ENCODE measurements around the gene ADAMTS9.

The ADAMTS9 gene, protein sequence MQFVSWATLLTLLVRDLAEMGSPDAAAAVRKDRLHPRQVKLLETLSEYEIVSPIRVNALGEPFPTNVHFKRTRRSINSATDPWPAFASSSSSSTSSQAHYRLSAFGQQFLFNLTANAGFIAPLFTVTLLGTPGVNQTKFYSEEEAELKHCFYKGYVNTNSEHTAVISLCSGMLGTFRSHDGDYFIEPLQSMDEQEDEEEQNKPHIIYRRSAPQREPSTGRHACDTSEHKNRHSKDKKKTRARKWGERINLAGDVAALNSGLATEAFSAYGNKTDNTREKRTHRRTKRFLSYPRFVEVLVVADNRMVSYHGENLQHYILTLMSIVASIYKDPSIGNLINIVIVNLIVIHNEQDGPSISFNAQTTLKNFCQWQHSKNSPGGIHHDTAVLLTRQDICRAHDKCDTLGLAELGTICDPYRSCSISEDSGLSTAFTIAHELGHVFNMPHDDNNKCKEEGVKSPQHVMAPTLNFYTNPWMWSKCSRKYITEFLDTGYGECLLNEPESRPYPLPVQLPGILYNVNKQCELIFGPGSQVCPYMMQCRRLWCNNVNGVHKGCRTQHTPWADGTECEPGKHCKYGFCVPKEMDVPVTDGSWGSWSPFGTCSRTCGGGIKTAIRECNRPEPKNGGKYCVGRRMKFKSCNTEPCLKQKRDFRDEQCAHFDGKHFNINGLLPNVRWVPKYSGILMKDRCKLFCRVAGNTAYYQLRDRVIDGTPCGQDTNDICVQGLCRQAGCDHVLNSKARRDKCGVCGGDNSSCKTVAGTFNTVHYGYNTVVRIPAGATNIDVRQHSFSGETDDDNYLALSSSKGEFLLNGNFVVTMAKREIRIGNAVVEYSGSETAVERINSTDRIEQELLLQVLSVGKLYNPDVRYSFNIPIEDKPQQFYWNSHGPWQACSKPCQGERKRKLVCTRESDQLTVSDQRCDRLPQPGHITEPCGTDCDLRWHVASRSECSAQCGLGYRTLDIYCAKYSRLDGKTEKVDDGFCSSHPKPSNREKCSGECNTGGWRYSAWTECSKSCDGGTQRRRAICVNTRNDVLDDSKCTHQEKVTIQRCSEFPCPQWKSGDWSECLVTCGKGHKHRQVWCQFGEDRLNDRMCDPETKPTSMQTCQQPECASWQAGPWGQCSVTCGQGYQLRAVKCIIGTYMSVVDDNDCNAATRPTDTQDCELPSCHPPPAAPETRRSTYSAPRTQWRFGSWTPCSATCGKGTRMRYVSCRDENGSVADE (N-terminal part only)

DNA sequence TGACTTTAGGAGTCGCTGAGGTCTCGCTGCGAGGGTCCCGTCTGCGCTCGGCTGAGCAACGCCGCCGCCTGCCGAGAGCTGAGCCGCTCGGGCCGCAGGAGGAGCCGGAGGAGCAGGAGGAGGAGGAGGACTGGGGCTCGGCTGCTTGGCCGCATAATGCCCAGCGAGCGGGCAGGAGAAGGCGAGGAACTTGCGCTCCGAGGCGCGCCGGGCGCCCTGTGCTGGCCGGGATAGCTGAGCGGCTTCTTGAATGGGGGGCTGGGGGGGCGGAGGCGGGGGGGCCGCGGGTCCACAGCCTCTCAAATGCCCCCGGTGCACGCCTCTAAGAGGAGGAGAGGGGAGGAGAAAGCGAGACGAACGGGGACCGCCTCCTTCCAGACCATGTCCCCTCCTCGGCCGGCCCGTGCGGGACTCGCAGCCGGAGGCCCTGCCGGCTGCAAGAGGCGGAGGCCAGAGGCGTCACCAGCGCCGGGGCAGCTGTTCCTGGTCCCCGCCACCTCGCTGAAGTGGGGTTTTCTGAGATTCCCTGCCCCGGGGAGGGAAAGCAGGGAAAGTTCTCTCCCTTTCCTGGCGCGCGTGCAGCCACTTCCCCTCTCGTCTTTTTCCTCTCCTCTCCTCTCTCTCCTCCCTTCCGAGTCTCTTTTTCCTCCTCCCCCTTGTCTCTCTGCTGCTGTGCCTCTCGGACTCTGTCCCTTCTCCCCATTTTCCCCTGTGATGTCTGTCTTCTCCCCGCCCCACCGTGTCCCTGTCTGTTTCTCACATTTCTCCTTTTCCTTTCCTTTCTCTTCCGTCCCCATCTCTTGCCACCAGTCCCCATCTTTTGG is at the start of gene ADAMTS9:
ADAMTS9 (minus strand) TSS at position 220 of the 824 bp plus-strand sequence. CDS start 343 bp downstream, outside the sequence.
- peak; percentile 56 for DNase-seq (ENCODE audit: low read depth)

DNA sequence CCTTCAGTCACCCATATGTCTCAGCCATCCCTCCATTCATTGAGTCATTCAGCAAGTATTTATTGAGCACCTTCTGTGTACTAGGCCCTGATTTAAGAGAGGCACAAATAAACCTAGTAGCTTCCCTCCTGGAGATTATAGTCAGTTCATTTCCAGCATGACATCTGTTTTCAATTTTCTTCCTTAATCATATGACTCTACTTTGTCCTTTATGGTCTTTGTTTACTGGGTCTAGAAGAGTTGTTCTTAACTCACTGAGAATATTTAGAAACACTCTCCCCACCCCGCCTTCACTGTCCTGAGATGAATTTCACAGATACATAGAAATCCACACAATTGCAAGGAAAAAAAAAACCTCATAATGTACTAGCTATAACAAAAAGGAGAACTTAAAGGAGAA is 44.8 kb upstream of the ADAMTS9 start:
- DNase-seq (ENCODE audit: low read depth) = no peak

DNA sequence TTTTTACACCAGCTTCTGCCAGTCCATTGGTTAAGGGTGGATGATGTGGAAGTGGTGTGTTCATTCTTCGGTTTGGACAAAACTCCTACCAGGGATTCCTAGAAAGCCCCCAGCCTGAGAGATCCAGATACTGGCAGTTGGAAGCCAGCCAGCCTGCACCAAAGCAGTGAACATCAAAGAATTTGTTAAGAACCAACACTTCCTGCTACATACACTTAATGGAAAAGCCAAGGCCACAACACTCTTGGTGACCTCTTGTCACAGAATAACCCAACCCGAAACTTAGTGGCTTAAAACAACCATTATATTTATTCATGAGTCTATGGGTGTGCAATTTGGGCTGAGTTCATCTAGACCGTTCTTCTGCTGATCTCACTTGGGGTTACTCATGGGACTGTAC is 42.9 kb upstream of the ADAMTS9 start:
- DNase-seq (ENCODE audit: low read depth) = no peak

DNA sequence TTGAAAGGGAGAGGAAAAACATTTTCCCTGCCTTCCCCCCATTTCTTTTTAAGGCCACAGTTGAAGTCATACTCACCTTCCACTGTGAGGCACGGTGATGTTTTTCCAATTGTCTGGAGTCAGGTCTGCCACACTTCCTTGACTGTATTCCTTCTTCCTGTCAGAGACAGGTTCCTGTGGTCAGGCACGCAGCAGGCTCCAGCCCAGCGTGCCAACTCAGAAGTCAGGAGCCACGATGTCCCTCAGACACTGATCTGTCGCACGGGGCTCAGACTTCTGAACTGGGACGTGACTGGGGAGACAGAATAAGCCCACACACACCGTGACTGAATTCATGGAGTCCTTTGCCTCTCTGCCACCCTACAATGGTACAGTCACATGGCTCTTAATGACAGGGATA is 41.2 kb upstream of the ADAMTS9 start:
- DNase-seq (ENCODE audit: low read depth) = no peak

DNA sequence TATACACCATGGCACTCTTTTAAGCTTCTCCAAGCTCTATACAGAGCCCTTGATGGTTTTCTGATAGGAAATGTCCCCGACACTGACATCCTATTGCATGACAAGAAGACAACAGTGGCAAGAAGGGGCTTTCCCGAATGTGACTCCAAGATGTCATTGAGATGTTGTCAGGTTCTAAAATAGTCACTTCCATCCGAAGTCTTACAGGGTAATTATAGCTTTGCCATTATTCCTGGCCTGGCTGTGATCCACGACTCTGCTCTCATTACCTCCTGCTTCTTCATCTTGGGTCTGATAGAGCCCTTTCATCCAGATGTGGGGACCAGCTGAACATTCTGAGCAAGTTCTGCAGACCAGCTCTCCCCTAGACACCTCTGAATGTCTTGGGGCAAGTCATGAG is 40.6 kb upstream of the ADAMTS9 start:
- no peak for DNase-seq (ENCODE audit: low read depth)

DNA sequence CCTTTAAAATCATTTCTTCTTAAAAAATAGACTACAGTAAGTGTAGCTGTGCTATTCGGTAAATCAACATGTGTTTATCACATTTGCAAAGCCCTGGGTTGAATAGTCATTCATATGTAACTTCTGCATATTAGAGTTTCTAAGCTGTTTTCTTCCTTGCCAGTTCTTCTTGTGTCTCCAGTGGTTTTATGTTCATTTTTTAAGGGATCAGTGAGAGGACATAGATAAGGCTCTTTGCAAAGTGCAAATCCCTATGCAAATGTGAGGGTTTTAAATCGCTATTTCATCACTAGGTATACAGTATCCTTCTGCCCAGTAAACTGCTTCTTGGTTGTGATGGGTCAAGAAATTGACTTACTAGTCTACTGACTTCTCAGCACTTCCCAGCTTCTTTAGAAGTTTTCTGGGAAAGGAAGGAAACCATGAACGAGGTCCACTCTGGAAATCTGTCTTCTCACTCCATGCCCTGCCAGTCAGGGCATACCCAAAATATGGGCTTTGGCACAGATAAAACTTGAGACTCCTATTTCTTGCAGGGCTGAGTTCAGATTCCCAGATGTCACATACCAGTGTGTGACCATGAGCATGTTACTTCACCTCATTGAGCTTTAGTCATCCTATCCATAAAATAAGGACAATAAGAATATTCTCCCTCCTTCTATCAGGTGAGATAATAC is 38.8 kb upstream of the ADAMTS9 start:
- DNase-seq (ENCODE audit: low read depth) = no peak

DNA sequence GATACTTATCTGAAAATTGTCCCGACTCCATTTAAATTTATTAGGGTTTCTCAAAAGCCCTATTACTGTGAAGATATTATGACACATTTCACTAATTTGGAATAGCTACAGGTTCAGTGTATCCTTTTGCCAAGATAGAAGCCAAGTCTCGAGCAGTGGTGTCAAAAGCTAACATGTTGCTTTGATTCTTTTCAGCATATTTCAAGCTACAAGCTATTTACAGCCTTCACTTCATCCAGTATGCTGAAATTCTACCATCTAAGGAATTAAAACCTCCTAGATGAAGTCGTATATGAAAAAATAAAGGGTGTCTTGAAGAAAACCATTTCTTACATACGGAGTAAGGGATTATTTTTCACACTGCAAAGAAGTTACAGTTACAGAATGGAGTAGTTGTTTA is 31.2 kb upstream of the ADAMTS9 start:
- DNase-seq (ENCODE audit: low read depth) = no peak

DNA sequence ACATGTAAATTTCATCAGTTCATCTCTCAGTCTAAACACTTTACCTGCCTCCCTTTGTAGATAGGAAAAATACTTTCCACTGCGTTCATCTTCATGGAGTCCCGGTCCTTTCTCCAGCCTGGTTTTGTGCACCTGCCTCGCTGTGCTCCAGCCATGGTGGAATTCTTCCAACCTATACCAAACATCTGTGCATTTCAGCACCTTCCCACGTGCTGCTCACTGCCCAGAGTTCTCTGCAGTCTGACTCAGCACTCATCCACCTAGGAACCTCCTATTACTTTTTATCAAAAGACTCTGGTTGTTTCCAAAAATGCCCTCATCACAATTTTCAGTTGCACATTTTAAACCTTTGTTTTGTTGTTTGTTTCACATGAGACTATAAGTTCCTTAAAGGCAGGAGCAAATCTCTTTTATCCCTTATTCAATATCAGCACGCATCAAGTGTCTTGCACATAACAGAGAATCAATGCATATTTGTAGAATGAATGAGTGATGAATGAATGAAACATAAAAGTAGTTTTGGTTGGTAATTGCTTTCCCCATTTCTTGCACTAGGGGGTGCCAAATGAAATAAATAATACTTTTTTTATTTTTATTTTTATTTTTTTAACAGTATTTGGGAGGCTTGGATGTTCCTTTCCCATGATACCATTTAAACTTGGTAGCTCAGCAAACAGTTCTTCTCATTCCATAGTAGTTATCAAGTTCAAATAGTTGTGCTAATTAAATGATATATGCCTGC is 30.2 kb upstream of the ADAMTS9 start:
- no peak for DNase-seq (ENCODE audit: low read depth)

DNA sequence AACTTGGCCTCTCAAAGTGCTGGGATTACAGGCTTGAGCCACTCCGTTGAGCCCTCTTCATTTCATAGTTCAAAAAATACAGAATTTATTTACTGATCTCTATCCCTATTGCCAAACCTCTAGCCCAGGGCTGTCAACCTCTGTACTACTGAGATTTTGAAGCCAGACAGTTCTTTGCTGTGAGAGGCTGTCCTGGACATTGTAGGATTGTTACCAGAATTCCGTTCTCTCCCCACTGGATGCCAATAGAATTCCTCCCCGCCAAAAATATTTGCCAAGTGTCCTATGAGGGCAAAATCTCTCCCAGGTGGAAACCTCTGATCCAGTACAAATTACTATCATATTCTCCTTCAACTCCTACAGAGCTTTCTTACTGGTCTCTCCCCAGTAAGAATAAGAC is 29.6 kb upstream of the ADAMTS9 start:
- no peak for DNase-seq (ENCODE audit: low read depth)

DNA sequence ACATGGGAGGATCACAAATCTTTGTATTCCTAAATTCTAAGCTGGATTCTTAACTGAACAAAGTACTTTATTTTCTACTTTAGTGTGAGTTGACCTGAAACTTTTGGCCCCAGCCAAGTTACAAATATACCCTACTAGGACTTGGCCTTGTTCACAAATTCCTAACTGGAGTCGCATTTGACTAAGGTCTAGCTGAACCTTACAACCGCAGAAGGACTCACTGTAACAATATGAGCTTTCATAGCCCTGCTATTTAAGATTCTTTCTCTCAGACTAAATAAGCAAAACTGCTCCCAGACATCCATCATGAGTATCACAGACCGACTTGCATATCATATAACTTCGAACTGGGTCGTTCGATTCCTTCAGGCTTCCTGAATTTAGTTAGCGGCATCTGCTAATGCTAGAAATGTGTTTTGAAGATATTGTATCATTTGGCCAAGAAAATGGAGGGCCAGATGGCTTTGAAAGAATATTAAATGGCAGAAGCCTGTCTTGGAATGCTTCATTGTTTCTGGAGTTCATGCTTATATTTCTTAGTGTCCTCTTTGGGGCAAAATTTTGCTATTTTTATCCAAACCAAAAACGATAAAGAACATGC is 28.4 kb upstream of the ADAMTS9 start:
- no peak for DNase-seq (ENCODE audit: low read depth)

DNA sequence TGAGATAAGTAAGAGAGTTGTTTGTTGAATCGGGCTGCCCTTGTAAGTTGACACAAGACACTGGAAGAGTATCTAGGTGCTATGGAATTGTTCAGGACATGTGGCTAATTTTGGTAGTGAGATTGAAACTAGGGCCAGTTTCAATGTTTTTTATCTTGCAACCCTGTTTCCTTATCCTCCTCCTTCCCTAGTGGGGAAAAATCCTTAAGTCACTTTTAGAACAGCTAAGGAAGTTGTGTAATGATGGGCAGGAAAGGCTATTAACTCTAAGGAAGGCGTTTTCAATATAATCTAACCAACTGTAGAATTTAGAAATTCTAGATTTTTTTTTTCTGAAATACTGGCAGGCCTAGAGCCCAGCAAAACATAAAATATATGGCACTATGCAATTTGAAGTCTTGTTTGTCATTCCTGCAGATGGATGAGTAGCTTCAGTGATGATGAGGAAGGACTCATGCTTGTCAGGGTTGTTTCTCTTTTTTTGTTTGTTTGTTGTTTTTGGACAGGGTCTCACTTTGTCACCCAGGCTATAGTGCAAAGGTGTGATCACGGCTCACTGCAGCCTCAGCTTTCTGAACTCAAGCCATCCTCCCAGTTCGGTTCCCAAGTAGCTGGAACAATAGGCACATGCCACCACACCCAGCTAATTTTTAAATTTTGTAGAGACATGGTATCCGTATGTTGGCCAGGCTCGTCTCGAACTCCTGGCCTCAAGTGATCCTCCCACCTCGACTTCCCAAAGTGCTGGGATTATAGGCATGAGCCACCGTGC is 27.6 kb upstream of the ADAMTS9 start:
- no peak for DNase-seq (ENCODE audit: low read depth)

DNA sequence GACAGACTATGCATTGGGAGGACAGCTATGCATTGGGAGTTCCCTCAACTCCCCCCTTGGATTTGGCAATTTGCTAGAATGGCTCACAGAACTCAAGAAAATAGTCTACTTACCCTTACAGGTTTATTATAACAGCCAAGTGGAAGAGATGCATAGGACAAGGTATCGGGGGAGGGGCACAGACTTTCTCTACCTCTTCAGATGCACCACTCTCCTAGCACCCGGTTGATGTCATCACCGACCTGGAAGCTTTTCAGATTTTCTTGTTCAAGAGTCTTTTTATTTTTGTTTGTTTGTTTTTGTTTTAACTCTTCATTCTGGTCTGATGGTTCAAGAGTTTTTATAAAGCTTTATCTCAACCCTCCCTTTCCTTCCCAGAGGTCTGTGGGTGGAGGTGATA is 20.7 kb upstream of the ADAMTS9 start:
- DNase-seq (ENCODE audit: low read depth) = no peak

DNA sequence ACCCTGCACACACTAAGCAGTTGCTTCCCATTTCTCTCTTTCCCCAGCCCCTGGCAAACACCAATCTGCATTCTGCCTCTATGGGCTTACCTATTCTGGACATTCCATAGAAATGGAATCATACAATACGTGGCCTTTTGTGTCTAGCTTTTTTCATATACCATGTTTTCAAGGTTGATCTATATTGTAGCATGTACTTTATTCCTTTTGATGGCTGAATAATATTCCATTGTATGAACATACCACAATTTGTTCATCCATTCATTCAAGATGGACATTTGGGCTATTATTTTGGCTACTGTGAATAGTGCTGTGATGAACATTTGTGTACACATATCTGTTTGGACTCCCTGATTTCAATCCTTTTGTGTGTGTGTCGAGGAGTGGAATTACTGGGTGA is 18.1 kb upstream of the ADAMTS9 start:
- no peak for DNase-seq (ENCODE audit: low read depth)

DNA sequence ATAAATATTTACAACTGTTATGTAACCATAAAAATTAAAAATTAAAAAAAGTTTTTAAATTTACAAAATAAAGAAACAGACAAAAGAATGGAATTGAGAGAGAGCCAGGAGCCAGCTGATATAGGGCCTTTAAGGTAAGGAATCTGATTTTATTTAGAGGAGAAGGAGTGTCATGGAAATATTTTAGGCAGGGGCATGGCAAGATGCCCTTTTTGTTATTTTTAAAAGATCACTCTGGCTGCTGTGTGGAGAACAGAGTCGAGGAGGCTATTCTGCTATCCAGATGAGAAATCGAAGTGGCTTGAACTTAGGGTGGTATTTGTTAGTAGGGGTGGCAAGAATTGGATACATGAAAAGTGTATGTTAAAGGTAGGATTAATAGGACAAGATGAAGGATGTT is 9.1 kb upstream of the ADAMTS9 start:
- no peak for DNase-seq (ENCODE audit: low read depth)

DNA sequence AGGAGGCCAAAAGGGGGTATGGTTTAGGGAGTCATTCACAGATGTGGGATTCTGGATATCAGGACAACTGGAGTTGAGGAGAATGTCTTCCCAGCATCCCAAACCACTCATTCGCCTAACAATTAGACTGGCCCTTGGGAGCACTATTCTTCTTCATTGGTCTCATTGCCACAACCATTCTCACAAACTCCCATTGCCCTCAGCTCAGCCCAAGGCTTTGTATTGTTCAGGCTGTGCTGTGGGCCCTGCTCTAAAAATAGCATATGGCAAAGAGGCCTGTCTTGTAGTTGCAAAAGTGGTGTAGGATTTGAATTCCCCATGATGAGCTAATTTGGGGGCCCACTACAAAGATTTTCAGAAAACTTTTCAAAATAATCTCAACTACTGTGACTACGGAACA is 6.3 kb upstream of the ADAMTS9 start:
- no peak for DNase-seq (ENCODE audit: low read depth)

DNA sequence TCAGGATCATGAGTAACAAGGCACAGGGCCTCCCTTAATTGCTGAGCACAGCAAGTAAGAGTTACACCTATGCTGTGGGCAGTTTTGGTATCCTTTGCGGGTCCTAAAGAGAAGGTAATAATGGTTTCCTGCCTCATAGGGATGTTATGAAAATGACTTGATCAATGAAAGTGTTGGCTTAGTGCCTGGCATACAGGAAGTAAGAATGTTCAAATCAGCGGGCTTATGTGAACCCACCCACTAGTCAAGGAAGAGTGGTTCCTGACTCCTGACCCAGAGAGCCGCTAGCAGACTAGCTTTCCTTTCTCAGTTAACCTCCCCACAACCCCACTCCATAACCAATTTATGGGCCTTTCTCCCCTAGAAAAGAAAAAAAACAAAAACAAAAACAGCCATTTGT is 5.2 kb upstream of the ADAMTS9 start:
- no peak for DNase-seq (ENCODE audit: low read depth)

DNA sequence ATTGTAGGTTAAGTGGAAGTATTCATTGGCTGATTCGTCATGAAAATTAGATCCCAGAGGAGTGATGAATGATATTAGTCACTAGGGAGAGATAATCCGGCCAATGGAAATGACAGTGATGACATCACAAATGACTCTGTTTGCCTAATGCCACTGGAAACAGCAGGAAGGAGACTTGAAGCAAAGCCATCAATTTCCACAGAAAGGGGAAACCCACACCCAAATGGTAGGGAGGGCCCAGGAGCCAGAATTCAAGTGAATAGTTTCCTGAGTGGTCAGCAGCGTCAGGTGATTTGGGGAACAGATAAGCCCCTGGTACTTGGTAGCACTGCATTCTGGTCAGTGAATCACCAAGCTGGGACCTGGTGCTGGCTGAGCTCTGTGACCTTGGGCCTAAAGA is 3.3 kb upstream of the ADAMTS9 start:
- no peak for DNase-seq (ENCODE audit: low read depth)

DNA sequence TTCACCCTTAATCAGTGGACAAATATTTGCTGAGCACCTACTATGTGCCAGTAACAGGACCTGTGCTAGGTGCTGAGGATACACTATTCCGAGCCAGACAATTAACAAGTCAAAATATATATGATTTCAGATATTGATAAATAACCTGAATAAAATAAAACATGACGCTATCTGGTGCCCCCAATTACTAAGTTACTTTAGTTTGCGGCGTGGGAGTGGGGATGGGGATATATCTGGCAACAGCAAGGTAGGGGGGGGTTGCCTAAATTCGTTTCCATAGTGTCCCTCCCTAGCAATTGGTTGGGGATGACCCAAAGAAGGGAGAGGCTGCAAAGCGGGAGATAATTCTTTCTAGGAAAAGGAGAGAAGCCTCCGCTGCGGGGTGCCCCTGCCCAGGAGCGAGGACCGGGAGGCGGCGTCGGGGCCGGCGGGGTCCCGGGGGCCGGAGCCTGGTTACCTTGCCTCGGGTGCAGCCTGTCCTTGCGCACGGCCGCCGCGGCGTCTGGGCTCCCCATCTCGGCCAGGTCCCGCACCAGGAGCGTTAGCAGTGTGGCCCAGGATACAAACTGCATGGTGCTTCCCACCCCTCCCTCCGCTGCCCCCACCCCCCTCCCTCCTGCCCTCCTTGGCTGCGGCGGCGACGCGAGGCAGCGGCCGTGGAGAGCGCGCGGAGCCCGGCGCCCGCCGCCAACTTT is 567 bp downstream of the ADAMTS9 start:
- DNase-seq (ENCODE audit: low read depth) = no peak

Data from stromal cell of bone marrow (primary cell).